OCI-LY7 (cell line): ENCODE data around the gene PAFAH1B1.

ENCODE experiments used
- CTCF ChIP-seq: fragments of 200-600 bp; sonication (generic); conservative IDR thresholded peaks from 2 replicates; pipeline ENCODE4 v1.5.1; 2014; ENCODE audit warnings: mild to moderate bottlenecking, antibody characterized with exemption, low read length, moderate library complexity, mixed read lengths
- EZH2phosphoT487 ChIP-seq: fragments of 200-600 bp; sonication (generic); IDR thresholded peaks from 2 replicates; pipeline ENCODE4 v1.6.1; 2018; ENCODE audit warnings: low read depth, borderline replicate concordance, mild to moderate bottlenecking, mixed run types, antibody characterized with exemption, low read length, moderate library complexity, mixed read lengths

DNA sequence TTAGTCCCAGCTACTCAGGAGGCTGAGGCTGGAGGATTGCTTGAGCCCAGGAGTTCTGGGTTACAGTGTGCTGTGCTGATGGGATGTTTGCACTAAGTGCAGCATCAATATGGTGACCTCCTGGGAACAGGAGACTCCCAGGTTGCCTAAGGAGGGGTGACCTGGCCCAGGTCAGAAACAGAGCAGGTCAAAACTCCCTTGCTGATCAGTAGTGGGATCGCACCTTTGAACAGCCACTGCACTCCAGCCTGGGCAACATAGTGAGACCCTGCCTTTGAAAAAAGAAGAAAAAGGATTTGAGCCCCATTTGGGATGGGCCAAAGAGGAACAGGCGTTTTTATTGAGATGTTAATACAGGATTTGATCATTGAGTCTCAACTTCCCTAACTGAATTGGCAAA is 87.5 kb downstream of the PAFAH1B1 start:
- TF ChIP-seq CTCF (no peak), EZH2phosphoT487 (no peak)
